Activated T-cell treated with anti-CD3 and anti-CD28 coated beads, Interleukin-2, amount 50 U/mL, for 72 hours (primary cell): ENCODE measurements around the gene COMMD8. TPM values are rescaled to one million over a fixed set of nuclear protein-coding genes. Genes with fewer than 3 reads are reported as not detected.

Source experiments
- ATAC-seq, 2 donors: fragments of 150-1000 bp; cut with Tn5 transposase; replicated peaks in 1 of 2; 2 replicates each; pipeline ENCODE4 v1.10.0; 2021; ENCODE audit warnings: moderate library complexity in 2 of 2, mild to moderate bottlenecking in 1 of 2
- DNase-seq, 2 donors: peaks; one replicate each; pipeline ENCODE4 v3.0.0; 2021 to 2022; ENCODE audit warnings: mixed read lengths in 1 of 2
- H3K27ac Mint-ChIP-seq: one replicate; pipeline ENCODE4 v1.8.0; 2022; ENCODE audit warnings: mild to moderate bottlenecking, moderate library complexity, mixed read lengths
- H3K27me3 Mint-ChIP-seq: one replicate; pipeline ENCODE4 v1.8.0; 2022; ENCODE audit warnings: low read depth, mixed read lengths
- H3K36me3 Mint-ChIP-seq, 2 donors: one replicate each; pipeline ENCODE4 v1.8.0; 2022; ENCODE audit warnings: mixed read lengths in 2 of 2, mild to moderate bottlenecking in 1 of 2; ENCODE audit not compliant: insufficient read depth in 2 of 2
- H3K4me1 Mint-ChIP-seq: one replicate; pipeline ENCODE4 v1.8.0; 2022; ENCODE audit warnings: low read depth, mixed read lengths
- H3K4me3 Mint-ChIP-seq, 2 donors: one replicate each; pipeline ENCODE4 v1.8.0; 2022; ENCODE audit warnings: mild to moderate bottlenecking in 2 of 2, mixed read lengths in 2 of 2, moderate library complexity in 2 of 2
- H3K9me3 Mint-ChIP-seq, 2 donors: one replicate each; pipeline ENCODE4 v1.8.0; 2022; ENCODE audit warnings: mixed read lengths in 2 of 2
- total RNA-seq, 2 donors: library from RNA; stranded (reverse); gene quantifications; one replicate each; pipeline ENCODE4 v1.2.3, GENCODE V29; 2022

COMMD8 gene
- total RNA-seq, 2 donors from 2014 or later, result 14.1 to 21.6 TPM

- ATAC-seq, result no peak
- Mint-ChIP-seq H3K9me3 (no peaks in the 10 kb centered on the region), H3K36me3 (no peaks in the 10 kb centered on the region), H3K4me3 (peak overlapping the region; percentile 95 to 98), H3K27me3 (no peaks in the 10 kb centered on the region), H3K4me1 (peaks cover 38% of the 10 kb centered on the region), H3K27ac (peak overlapping the region; percentile 91)
- no peak for DNase-seq
Measured at GRCh38 chr4:47485768-47486167, 22.3 kb upstream of the COMMD8 start.

GRCh38 chr4:47485047-47485692, 21.7 kb upstream of the COMMD8 start, which contains the start of gene ATP10D:
ATP10D (plus strand) TSS chr4:47485275; CDS start chr4:47512541, 27,266 bp downstream.
- Mint-ChIP-seq H3K4me3 (peak within 1 kb of the TSS; percentile 95 to 98), H3K9me3 (no peaks in the 10 kb centered on the region), H3K27me3 (no peaks in the 10 kb centered on the region), H3K36me3 (no peaks in the 10 kb centered on the region), H3K27ac (peak within 1 kb of the TSS; percentile 91), H3K4me1 (peaks cover 32% of the 10 kb centered on the region)
- peak; percentile 87 to 89 for DNase-seq
- peak; percentile 100 for ATAC-seq

- no peak for ATAC-seq
- Mint-ChIP-seq H3K4me3 (peak overlapping the region; percentile 95 to 98), H3K9me3 (no peaks in the 10 kb centered on the region), H3K4me1 (peaks cover 32% of the 10 kb centered on the region), H3K27me3 (no peaks in the 10 kb centered on the region), H3K36me3 (no peaks in the 10 kb centered on the region), H3K27ac (peak overlapping the region; percentile 2)
- DNase-seq, result no peak
Measured at GRCh38 chr4:47484168-47484567, 20.7 kb upstream of the COMMD8 start.

GRCh38 chr4:47483745-47484144, 20.2 kb upstream of the COMMD8 start:
- ATAC-seq (no peak), DNase-seq (no peak)
- no peaks in the 10 kb centered on the region for H3K36me3 Mint-ChIP-seq
- H3K4me3 Mint-ChIP-seq, result peak overlapping the region in 1 of 2 donors; percentile 95
- H3K4me1 Mint-ChIP-seq, result peaks cover 32% of the 10 kb centered on the region
- H3K27ac Mint-ChIP-seq, result peak overlapping the region; percentile 2
- H3K27me3 Mint-ChIP-seq, result no peaks in the 10 kb centered on the region
- H3K9me3 Mint-ChIP-seq, result no peaks in the 10 kb centered on the region

GRCh38 chr4:47482326-47482725, 18.8 kb upstream of the COMMD8 start:
- no peaks in the 10 kb centered on the region for H3K36me3 Mint-ChIP-seq
- H3K9me3 Mint-ChIP-seq, result no peaks in the 10 kb centered on the region
- peaks cover 32% of the 10 kb centered on the region for H3K4me1 Mint-ChIP-seq
- no peak for DNase-seq
- no peak overlapping the region for H3K4me3 Mint-ChIP-seq
- no peak for ATAC-seq
- H3K27ac Mint-ChIP-seq, result no peak overlapping the region
- no peaks in the 10 kb centered on the region for H3K27me3 Mint-ChIP-seq

GRCh38 chr4:47478804-47479203, 15.3 kb upstream of the COMMD8 start:
- ATAC-seq (no peak), DNase-seq (no peak)
- H3K36me3 Mint-ChIP-seq, result no peaks in the 10 kb centered on the region
- peaks cover 8% of the 10 kb centered on the region for H3K4me1 Mint-ChIP-seq
- H3K4me3 Mint-ChIP-seq, result no peak overlapping the region
- no peaks in the 10 kb centered on the region for H3K27me3 Mint-ChIP-seq
- no peaks in the 10 kb centered on the region for H3K9me3 Mint-ChIP-seq
- no peak overlapping the region for H3K27ac Mint-ChIP-seq

- H3K27me3 Mint-ChIP-seq, result peaks cover 6% of the 10 kb centered on the region
- H3K27ac Mint-ChIP-seq, result no peak overlapping the region
- no peaks in the 10 kb centered on the region for H3K9me3 Mint-ChIP-seq
- no peaks in the 10 kb centered on the region for H3K4me1 Mint-ChIP-seq
- H3K4me3 Mint-ChIP-seq, result no peak overlapping the region
- no peak for ATAC-seq
- no peaks in the 10 kb centered on the region for H3K36me3 Mint-ChIP-seq
- no peak for DNase-seq
Measured at GRCh38 chr4:47475411-47475810, 11.9 kb upstream of the COMMD8 start.

GRCh38 chr4:47474799-47475198, 11.3 kb upstream of the COMMD8 start:
- Mint-ChIP-seq H3K27me3 (peaks cover 6% of the 10 kb centered on the region), H3K9me3 (no peaks in the 10 kb centered on the region), H3K27ac (no peak overlapping the region), H3K4me3 (no peak overlapping the region), H3K36me3 (no peaks in the 10 kb centered on the region), H3K4me1 (no peaks in the 10 kb centered on the region)
- DNase-seq (no peak), ATAC-seq (no peak)

GRCh38 chr4:47473141-47473750, 9.7 kb upstream of the COMMD8 start:
- H3K4me1 Mint-ChIP-seq, result no peaks in the 10 kb centered on the region
- H3K4me3 Mint-ChIP-seq, result no peak overlapping the region
- no peaks in the 10 kb centered on the region for H3K36me3 Mint-ChIP-seq
- H3K9me3 Mint-ChIP-seq, result no peaks in the 10 kb centered on the region
- DNase-seq (no peak), ATAC-seq (no peak)
- H3K27me3 Mint-ChIP-seq, result peaks cover 6% of the 10 kb centered on the region
- no peak overlapping the region for H3K27ac Mint-ChIP-seq

GRCh38 chr4:47471591-47471990, 8.1 kb upstream of the COMMD8 start:
- Mint-ChIP-seq H3K4me1 (no peaks in the 10 kb centered on the region), H3K9me3 (no peaks in the 10 kb centered on the region), H3K36me3 (no peaks in the 10 kb centered on the region), H3K4me3 (no peak overlapping the region), H3K27ac (no peak overlapping the region), H3K27me3 (peaks cover 6% of the 10 kb centered on the region)
- no peak for ATAC-seq
- DNase-seq, result no peak

GRCh38 chr4:47471064-47471463, 7.6 kb upstream of the COMMD8 start:
- Mint-ChIP-seq H3K27ac (no peak overlapping the region), H3K27me3 (peaks cover 6% of the 10 kb centered on the region), H3K9me3 (no peaks in the 10 kb centered on the region), H3K4me1 (no peaks in the 10 kb centered on the region), H3K36me3 (no peaks in the 10 kb centered on the region), H3K4me3 (no peak overlapping the region)
- no peak for ATAC-seq
- DNase-seq, result no peak

GRCh38 chr4:47469951-47470350, 6.4 kb upstream of the COMMD8 start:
- Mint-ChIP-seq H3K27ac (no peak overlapping the region), H3K4me1 (no peaks in the 10 kb centered on the region)

GRCh38 chr4:47468706-47469365, 5.3 kb upstream of the COMMD8 start:
- Mint-ChIP-seq H3K27me3 (peaks cover 6% of the 10 kb centered on the region), H3K36me3 (no peaks in the 10 kb centered on the region), H3K27ac (no peak overlapping the region), H3K9me3 (no peaks in the 10 kb centered on the region), H3K4me3 (no peak overlapping the region), H3K4me1 (peaks cover 1% of the 10 kb centered on the region)
- DNase-seq, result no peak
- no peak for ATAC-seq

More at GRCh38 chr4:47469951-47470350, 6.4 kb upstream of the COMMD8 start:
- H3K9me3 Mint-ChIP-seq, result no peaks in the 10 kb centered on the region
- H3K36me3 Mint-ChIP-seq, result no peaks in the 10 kb centered on the region
- no peak for DNase-seq
- H3K4me3 Mint-ChIP-seq, result no peak overlapping the region
- peaks cover 6% of the 10 kb centered on the region for H3K27me3 Mint-ChIP-seq
- ATAC-seq, result no peak
